Mucosa of descending colon (tissue), 3 donors: ENCODE data around the gene KIAA1755. TPM values are rescaled to one million over a fixed set of nuclear protein-coding genes. Genes with fewer than 3 reads are reported as not detected.

Experiments
- ATAC-seq: fragments of 200-7000 bp; cut with Tn5 transposase; one replicate; pipeline ENCODE4 v1.9.1; 2020; ENCODE audit warnings: mild to moderate bottlenecking, moderate library complexity
- DNase-seq, 3 donors: peaks; one replicate each; pipeline ENCODE4 v3.0.0-alpha.2; 2020
- H3K36me3 ChIP-seq: fragments of 200-600 bp; one replicate; pipeline ENCODE4 v1.8.0; 2021; ENCODE audit warnings: low read depth, mild to moderate bottlenecking
- H3K4me1 ChIP-seq: fragments of 200-600 bp; one replicate; pipeline ENCODE4 v1.8.0; 2021; ENCODE audit warnings: low read depth, mild to moderate bottlenecking
- H3K4me3 ChIP-seq: fragments of 200-600 bp; one replicate; pipeline ENCODE4 v1.8.0; 2021; ENCODE audit warnings: mild to moderate bottlenecking
- H3K9me3 ChIP-seq: fragments of 200-600 bp; one replicate; pipeline ENCODE4 v1.8.0; 2021; ENCODE audit warnings: mild to moderate bottlenecking
- intact Hi-C, 2 donors: fragments of 100-400 bp; cut with DNase I in 1 of 2; cut with micrococcal nuclease in 1 of 2; formaldehyde crosslinking; loops; one replicate each; pipeline versions ENCODE4 v1.11.0 to v1.11.1; 2022; cut with DNase I, micrococcal nuclease
- total RNA-seq, 3 donors: library from RNA; stranded (reverse); fragmentation: NEBNext Ultra II Directional in 2 of 3; extraction: Animal tissue kit (Norgen Biotek cat#: 25700) in 2 of 3; gene quantifications; one replicate each; pipeline versions ENCODE4 v1.2.1 to v1.2.4, GENCODE V29; 2021 to 2023
- TF ChIP-seq, protein P1 (sequence below): fragments of 200-600 bp; IDR thresholded peaks from one replicate; pipeline ENCODE4 v1.8.0; 2022; ENCODE audit warnings: antibody characterized with exemption, mild to moderate bottlenecking
- donor health status: DM: no; HTN: no; CAD: no; lungs with moderate emphysema.
- donor health status: DM: no; HTN: no; CAD: no.
- donor health status: DM: no; HTN: yes; CAD: no.

KIAA1755 gene
- total RNA-seq, 3 donors from 2014 or later = 1.2 to 22.4 (median 3.4) TPM

DNA sequence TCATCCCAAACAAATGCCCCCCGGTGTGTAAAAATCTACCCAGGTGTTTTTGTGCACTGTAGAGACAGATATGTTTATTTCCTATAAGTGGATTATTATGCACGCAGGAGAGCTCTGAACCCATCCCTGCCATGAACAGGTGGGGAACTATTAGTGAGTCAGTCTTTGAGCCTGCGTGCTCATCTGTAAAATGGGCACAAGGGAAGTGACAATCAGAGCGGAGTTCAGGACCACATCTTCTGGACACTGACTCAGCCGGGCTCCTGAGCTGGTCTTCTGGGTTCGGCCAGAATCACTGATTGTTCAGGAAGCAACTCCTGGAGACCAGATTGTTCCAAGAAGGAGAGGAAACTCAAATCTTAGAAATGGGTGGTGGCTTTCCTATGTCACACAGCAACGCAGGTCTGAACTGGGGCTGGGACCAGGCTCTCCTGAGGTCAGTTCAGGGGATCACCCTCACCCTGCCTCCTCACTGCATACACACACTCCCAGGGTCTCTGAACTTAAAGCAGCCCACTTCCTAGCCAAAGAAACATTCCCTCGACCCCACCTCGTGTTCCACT is 68.1 kb downstream of the KIAA1755 start:
- DNase-seq (no peak), ATAC-seq (no peak)
- intact Hi-C loops = no loop called here
- no peaks in the 10 kb centered on the region for H3K4me1 ChIP-seq
- no peaks in the 10 kb centered on the region for H3K36me3 ChIP-seq
- no peak overlapping the region for H3K4me3 ChIP-seq
- H3K9me3 ChIP-seq = no peaks in the 10 kb centered on the region
- TF ChIP-seq, protein P1, sequence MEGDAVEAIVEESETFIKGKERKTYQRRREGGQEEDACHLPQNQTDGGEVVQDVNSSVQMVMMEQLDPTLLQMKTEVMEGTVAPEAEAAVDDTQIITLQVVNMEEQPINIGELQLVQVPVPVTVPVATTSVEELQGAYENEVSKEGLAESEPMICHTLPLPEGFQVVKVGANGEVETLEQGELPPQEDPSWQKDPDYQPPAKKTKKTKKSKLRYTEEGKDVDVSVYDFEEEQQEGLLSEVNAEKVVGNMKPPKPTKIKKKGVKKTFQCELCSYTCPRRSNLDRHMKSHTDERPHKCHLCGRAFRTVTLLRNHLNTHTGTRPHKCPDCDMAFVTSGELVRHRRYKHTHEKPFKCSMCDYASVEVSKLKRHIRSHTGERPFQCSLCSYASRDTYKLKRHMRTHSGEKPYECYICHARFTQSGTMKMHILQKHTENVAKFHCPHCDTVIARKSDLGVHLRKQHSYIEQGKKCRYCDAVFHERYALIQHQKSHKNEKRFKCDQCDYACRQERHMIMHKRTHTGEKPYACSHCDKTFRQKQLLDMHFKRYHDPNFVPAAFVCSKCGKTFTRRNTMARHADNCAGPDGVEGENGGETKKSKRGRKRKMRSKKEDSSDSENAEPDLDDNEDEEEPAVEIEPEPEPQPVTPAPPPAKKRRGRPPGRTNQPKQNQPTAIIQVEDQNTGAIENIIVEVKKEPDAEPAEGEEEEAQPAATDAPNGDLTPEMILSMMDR = no peak

- no peaks in the 10 kb centered on the region for H3K36me3 ChIP-seq
- TF ChIP-seq, protein P1 = no peak
- no peaks in the 10 kb centered on the region for H3K4me1 ChIP-seq
- no peak for DNase-seq
- no peak for ATAC-seq
- no peaks in the 10 kb centered on the region for H3K9me3 ChIP-seq
- H3K4me3 ChIP-seq = no peak overlapping the region
- intact Hi-C loops = no loop called here
Measured at GRCh38 chr20:38191654-38192053, 68.9 kb downstream of the KIAA1755 start.

DNA sequence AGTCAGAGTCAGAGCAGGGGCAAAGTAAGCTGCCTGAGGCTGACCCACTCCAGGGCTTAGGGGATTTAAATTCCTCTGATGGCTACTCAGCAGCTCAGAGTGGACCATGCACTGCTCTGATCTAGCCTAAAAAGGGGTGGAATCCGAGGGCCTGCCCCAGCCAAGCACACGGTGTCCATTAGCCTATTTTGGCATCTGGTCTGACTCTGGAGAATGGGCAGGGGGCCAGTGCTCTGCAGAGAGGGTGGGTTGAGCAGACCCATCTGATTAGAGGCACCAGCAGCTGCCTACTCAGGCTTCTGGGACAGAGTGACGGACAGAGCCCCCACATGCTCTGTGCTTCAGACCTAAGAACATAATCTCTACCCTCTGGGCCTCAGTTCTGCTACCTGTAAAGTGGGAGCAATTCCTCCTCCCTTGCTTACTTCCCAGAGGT is 69.6 kb downstream of the KIAA1755 start:
- intact Hi-C loops = no loop called here
- H3K4me1 ChIP-seq = no peaks in the 10 kb centered on the region
- H3K4me3 ChIP-seq = no peak overlapping the region
- ATAC-seq (no peak), DNase-seq (no peak)
- no peaks in the 10 kb centered on the region for H3K9me3 ChIP-seq
- TF ChIP-seq, protein P1 = no peak
- H3K36me3 ChIP-seq = no peaks in the 10 kb centered on the region

- TF ChIP-seq, protein P1 = no peak
- Histone ChIP-seq H3K36me3 (no peaks in the 10 kb centered on the region), H3K4me3 (no peak overlapping the region), H3K9me3 (no peaks in the 10 kb centered on the region), H3K4me1 (no peaks in the 10 kb centered on the region)
- intact Hi-C loops = no loop called here
- ATAC-seq = no peak
- DNase-seq = no peak
Measured at GRCh38 chr20:38190166-38190565, 70.4 kb downstream of the KIAA1755 start.

DNA sequence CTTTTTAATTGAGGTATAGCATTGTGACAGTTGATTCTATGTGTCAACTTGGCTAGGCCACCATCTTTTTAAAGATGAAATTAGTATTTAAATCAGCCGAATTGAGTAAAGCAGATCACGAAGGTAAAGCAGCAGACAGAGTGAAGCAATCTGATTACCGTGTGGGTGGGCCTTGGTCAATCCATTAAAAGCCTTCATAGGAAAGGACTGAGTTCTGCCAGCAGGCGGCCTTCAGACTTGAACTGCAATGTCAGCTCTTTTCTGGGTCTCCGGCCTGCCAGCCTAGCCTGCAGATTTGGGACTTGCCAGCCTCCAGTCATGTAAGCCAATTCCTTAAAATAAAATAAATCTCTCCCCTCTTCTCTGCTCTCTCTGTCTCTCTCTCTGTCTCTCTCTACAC is 73.0 kb downstream of the KIAA1755 start:
- intact Hi-C loops = no loop called here

More for the DNA sequence above, 73.0 kb downstream of the KIAA1755 start:
- ATAC-seq = no peak
- H3K4me3 ChIP-seq = no peak overlapping the region
- TF ChIP-seq, protein P1 = no peak
- H3K9me3 ChIP-seq = no peaks in the 10 kb centered on the region
- no peaks in the 10 kb centered on the region for H3K4me1 ChIP-seq
- DNase-seq = no peak
- no peaks in the 10 kb centered on the region for H3K36me3 ChIP-seq
